Right atrium auricular region (tissue), 2 donors: ENCODE data around the gene VWA8. TPM values are rescaled to one million over a fixed set of nuclear protein-coding genes. Genes with fewer than 3 reads are reported as not detected.

Experiments used
- DNase-seq: peaks from one replicate; pipeline ENCODE4 v3.0.0-alpha.2; 2019; ENCODE audit warnings: low spot score
- H3K27ac ChIP-seq, 2 donors: fragments of 200-600 bp; sonication (generic); 1 replicate in 1 of 2; 2 replicates in 1 of 2; pipeline ENCODE4 v1.5.1; 2016 to 2019
- H3K27me3 ChIP-seq, 2 donors: fragments of 200-600 bp; sonication (generic); one replicate each; pipeline versions ENCODE4 v1.5.1 to v1.6.0; 2017 to 2019
- H3K36me3 ChIP-seq: fragments of 200-600 bp; sonication (generic); one replicate; pipeline ENCODE4 v1.5.1; 2016
- H3K4me1 ChIP-seq, 2 donors: fragments of 200-600 bp; sonication (generic); one replicate each; pipeline versions ENCODE4 v1.5.1 to v1.6.0; 2017 to 2019
- H3K4me3 ChIP-seq, 2 donors: fragments of 200-600 bp; sonication (generic); 1 replicate in 1 of 2; 2 replicates in 1 of 2; pipeline ENCODE4 v1.5.1; 2017 to 2019; ENCODE audit warnings: mild to moderate bottlenecking in 1 of 2, moderate library complexity in 1 of 2
- H3K9me3 ChIP-seq, 2 donors: fragments of 200-600 bp; sonication (generic); one replicate each; pipeline ENCODE4 v1.5.1; 2019
- total RNA-seq, 2 donors: library from RNA; depleted of rRNA; stranded (reverse); fragments of >200 nt; gene quantifications; one replicate each; pipeline ENCODE4 v1.1.0, GENCODE V29; 2016
- TF ChIP-seq, protein P1 (sequence below), 2 donors: fragments of 200-600 bp; sonication (generic); IDR thresholded peaks; one replicate each; pipeline ENCODE4 v1.5.1; 2019; ENCODE audit warnings: antibody characterized with exemption in 2 of 2

Gene VWA8
- total RNA-seq, 2 donors from 2014 or later, result 25.9 to 32.8 TPM

DNA sequence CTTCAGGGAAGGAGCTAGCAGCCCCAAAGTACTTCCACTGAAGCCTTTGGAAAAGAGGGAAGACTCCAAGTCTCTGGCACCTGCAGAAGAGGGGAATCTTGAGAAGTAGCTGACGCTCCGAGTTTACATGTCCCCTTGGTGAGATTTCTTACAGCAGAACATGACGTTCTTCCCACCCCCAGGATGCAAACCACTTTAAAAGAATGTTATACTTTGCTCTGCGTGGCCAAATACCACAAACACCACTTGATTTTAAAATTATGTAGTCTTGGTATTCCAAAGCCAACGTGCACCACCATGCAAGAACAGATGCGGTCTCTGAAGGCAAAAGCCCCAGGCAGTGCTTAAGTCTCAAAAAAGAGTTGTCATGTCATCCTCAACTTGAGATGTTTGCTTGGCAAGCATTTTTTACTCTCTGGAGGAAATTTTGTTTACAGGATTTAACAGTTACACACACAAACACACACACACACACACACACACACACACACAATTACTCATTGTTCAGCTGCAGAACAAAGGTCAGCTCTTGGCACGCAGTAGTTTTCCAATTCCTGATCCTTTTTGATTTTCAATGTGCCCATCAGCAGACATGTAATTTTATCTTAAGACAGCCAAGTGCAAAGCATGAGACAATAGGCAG is 397.4 kb downstream of the VWA8 start:
- peaks cover 0 to 35% of the 10 kb centered on the region in 2 donors for H3K4me1 ChIP-seq

DNA sequence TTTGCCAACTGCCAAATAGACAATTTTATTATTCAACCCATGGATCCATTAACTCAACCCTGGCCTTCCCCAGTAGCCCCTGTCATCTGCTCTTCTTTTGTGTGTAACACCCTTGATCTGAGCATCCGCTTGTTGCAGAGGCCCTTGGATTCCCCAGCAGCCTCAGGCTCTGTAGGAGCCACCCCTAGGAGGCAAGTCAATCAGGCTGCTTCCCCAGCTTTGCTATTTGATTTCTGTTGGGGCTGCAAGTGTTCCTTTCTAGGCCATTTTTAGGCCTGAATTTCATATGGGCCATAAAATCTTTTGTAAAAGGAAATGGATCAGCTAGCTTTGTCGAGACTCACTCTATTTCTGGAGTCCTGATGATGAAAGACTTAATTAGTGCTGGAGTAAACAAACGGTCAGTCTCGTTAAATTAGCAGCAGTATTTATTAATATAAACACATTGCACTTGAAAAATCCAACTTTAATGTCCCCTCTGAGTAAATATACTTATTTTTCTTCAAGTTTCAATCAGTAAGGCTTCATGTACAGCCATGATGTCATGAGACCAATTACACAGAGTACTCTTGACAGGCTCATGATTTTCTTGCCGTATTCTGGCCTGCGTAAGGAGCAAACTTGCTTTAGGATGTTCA is 398.2 kb downstream of the VWA8 start:
- H3K4me3 ChIP-seq, result no peak overlapping the region
- DNase-seq, result no peak
- no peak overlapping the region for H3K27ac ChIP-seq
- H3K36me3 ChIP-seq, result peaks cover 10% of the 10 kb centered on the region
- TF ChIP-seq, protein P1, sequence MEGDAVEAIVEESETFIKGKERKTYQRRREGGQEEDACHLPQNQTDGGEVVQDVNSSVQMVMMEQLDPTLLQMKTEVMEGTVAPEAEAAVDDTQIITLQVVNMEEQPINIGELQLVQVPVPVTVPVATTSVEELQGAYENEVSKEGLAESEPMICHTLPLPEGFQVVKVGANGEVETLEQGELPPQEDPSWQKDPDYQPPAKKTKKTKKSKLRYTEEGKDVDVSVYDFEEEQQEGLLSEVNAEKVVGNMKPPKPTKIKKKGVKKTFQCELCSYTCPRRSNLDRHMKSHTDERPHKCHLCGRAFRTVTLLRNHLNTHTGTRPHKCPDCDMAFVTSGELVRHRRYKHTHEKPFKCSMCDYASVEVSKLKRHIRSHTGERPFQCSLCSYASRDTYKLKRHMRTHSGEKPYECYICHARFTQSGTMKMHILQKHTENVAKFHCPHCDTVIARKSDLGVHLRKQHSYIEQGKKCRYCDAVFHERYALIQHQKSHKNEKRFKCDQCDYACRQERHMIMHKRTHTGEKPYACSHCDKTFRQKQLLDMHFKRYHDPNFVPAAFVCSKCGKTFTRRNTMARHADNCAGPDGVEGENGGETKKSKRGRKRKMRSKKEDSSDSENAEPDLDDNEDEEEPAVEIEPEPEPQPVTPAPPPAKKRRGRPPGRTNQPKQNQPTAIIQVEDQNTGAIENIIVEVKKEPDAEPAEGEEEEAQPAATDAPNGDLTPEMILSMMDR (IDR thresholded peaks at IDR 0.05), result no peak
- H3K9me3 ChIP-seq, result no peaks in the 10 kb centered on the region
- no peaks in the 10 kb centered on the region for H3K27me3 ChIP-seq
- peaks cover 0 to 35% of the 10 kb centered on the region in 2 donors for H3K4me1 ChIP-seq

More for the DNA sequence above, 397.4 kb downstream of the VWA8 start:
- H3K27ac ChIP-seq, result no peak overlapping the region
- DNase-seq, result no peak
- no peaks in the 10 kb centered on the region for H3K9me3 ChIP-seq
- TF ChIP-seq, protein P1 (IDR thresholded peaks at IDR 0.05), result no peak
- no peaks in the 10 kb centered on the region for H3K27me3 ChIP-seq
- no peak overlapping the region for H3K4me3 ChIP-seq
- peaks cover 13% of the 10 kb centered on the region for H3K36me3 ChIP-seq

DNA sequence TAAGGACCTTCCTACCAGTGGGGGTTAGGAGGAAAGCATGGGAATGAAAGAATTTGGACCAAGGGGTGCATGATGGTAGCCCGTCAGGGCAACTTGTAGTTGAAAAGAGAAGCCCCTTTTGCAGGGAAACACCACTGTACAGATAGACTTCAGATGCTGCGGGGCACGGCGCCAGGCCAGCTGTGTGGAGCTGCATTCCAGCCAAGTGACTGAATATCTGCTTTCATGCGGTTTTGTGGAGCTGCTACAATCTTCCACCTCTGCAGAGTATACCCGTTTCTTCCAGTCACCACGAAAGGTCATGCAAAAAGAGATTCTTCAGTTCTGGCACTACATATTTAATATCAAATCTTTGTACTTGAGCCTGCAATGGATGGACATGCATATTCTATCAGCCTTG is 398.8 kb downstream of the VWA8 start:
- Histone ChIP-seq H3K36me3 (peaks cover 4% of the 10 kb centered on the region), H3K9me3 (no peaks in the 10 kb centered on the region), H3K27me3 (no peaks in the 10 kb centered on the region), H3K4me1 (peaks cover 0 to 35% of the 10 kb centered on the region in 2 donors), H3K4me3 (no peak overlapping the region), H3K27ac (no peak overlapping the region)
- TF ChIP-seq, protein P1 (IDR thresholded peaks at IDR 0.05), result no peak
- DNase-seq, result peak; percentile 72

DNA sequence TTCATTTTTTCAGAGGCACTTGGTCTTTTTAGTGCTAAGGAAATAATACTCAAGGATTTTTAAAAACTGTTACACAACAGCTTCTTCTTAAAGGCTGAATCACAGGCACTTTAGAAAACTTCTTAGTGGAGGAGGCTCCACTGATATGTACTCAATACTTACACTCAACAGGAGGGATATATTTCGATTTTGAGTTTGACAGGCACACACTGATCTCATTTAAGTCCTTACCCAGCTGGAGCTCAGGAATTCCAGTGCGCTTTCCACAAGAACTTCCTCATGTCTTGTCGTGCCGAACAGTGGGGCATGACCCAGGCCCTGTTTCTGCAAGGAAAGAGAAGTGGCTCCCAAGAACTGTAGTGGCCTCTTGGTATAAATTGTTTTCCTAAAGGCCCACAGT is 399.7 kb downstream of the VWA8 start:
- TF ChIP-seq, protein P1 (IDR thresholded peaks at IDR 0.05), result no peak

DNA sequence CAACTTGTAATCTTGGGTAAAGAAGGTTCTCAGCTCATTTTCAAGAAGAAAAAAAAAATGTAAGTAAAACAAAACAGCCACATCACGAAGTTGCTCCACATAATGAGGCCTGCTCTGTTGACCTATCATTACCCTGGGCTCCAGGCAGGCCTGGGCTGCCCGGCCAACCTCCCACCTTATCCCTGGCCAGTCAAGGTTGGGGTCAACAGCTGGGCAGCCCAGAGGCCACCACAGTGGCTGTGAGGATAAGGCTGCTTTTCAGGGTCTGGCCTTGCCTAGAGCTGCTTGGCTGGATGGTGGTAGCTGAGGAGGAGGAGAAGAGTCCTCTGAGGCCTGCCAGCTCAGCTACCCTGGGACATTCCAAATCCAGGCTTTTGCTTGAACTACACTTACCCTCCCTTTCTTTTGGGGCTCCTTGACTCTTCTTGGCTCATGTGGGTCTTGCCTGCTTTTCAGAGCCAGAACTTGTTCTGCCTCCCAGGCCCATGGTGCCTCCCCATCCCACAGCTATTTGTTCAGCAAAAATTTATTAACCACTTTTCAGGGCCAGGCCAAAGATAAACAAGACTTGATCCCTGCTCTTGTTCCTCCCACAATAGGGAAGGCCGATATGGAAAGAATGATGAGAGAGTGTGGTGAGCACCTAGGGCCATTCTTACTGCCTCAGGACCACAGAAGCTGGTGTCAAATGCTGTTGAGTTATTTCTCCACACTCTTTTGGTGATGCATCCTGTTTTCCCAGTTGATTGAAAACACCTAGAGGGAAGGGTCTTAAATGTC is 401.9 kb downstream of the VWA8 start:
- TF ChIP-seq, protein P1 (IDR thresholded peaks at IDR 0.05), result no peak
- no peak for DNase-seq
- Histone ChIP-seq H3K36me3 (no peaks in the 10 kb centered on the region), H3K9me3 (no peaks in the 10 kb centered on the region), H3K27ac (no peak overlapping the region), H3K4me1 (peaks cover 0 to 29% of the 10 kb centered on the region in 2 donors), H3K4me3 (no peak overlapping the region), H3K27me3 (no peaks in the 10 kb centered on the region)

More for the DNA sequence above, 399.7 kb downstream of the VWA8 start:
- no peaks in the 10 kb centered on the region for H3K9me3 ChIP-seq
- no peak for DNase-seq
- peaks cover 0 to 35% of the 10 kb centered on the region in 2 donors for H3K4me1 ChIP-seq
- no peaks in the 10 kb centered on the region for H3K27me3 ChIP-seq
- H3K27ac ChIP-seq, result no peak overlapping the region
- H3K4me3 ChIP-seq, result no peak overlapping the region
- H3K36me3 ChIP-seq, result no peaks in the 10 kb centered on the region
